HCT116 (cell line): ENCODE data around the gene UPF1. TPM values are rescaled to one million over a fixed set of nuclear protein-coding genes. Genes with fewer than 3 reads are reported as not detected.

Experiments used
- ATAC-seq: fragments of 200-7000 bp; cut with Tn5 transposase; 2 replicates; pipeline ENCODE4 v1.9.1; 2020; ENCODE audit warnings: mild to moderate bottlenecking, moderate library complexity
- BruUV-seq: library from RNA; stranded (reverse); fragments of 400-500 nt; replicated peaks from 2 replicates; lab custom pipeline; 2021; lab: Mats Ljungman, UMichigan
- CTCF ChIA-PET: fragments of 300-600 bp; sonication (Branson Sonifier 250); formaldehyde crosslinking; loops from one replicate; lab custom pipeline; 2021; ENCODE audit warnings: antibody characterized with exemption; lab: Charles Lee
- POLR2A ChIA-PET: fragments of 300-600, 350-600 bp; sonication (Branson Sonifier 250); formaldehyde crosslinking; loops from one replicate; lab custom pipeline; 2021; ENCODE audit warnings: antibody characterized with exemption; lab: Charles Lee
- RAD21 ChIA-PET, 2 experiments: fragments of 300-600 bp; sonication (Branson Sonifier 250); formaldehyde crosslinking; loops; one replicate each; lab custom pipeline; 2023; ENCODE audit warnings: low total read pairs in 2 of 2; ENCODE audit not compliant: uncharacterized antibody in 2 of 2, unreplicated experiment in 2 of 2, low non-redundant PET in 1 of 2; lab: Charles Lee
- DNase-seq: peaks from one replicate; pipeline ENCODE4 v3.0.0-alpha.2; 2010; ENCODE audit warnings: low read depth, low spot score
- H2AFZ ChIP-seq: fragments of 200-600 bp; shearing (Covaris generic), sonication (generic); 2 replicates; pipeline ENCODE4 v1.6.1; 2017; ENCODE audit warnings: low read depth, mixed run types, mixed read lengths, antibody characterized with exemption, low read length; ENCODE audit not compliant: poor library complexity, severe bottlenecking
- H3K27ac ChIP-seq: 2 replicates; pipeline ENCODE4 v1.5.1; 2012; ENCODE audit warnings: low read depth, low read length
- H3K27me3 ChIP-seq: fragments of 200-600 bp; sonication (generic); 2 replicates; pipeline ENCODE4 v1.6.1; 2016; ENCODE audit warnings: mixed run types, low read length, mixed read lengths; ENCODE audit not compliant: insufficient read depth
- H3K36me3 ChIP-seq, 2 experiments: fragments of 200-500 bp in 1 of 2; fragments of 200-600 bp in 1 of 2; sonication (Bioruptor generic) in 1 of 2; sonication (generic) in 1 of 2; 2 replicates each; pipeline versions ENCODE4 v1.5.1 to v1.6.1; 2014 to 2016; ENCODE audit warnings: low read length in 2 of 2, inconsistent platforms in 1 of 2, mixed read lengths in 1 of 2, mixed run types in 1 of 2; ENCODE audit not compliant: insufficient read depth in 2 of 2, control insufficient read depth in 1 of 2
- H3K4me1 ChIP-seq, 2 experiments: fragments of 200-600 bp in 1 of 2; sonication (generic) in 1 of 2; 2 replicates each; pipeline versions ENCODE4 v1.5.1 to v1.6.1; 2012 to 2017; ENCODE audit warnings: low read length in 2 of 2, inconsistent platforms in 1 of 2, mild to moderate bottlenecking in 1 of 2, mixed read lengths in 1 of 2, mixed run types in 1 of 2, moderate library complexity in 1 of 2; ENCODE audit not compliant: insufficient read depth in 2 of 2, control insufficient read depth in 1 of 2
- H3K4me2 ChIP-seq: fragments of 200-600 bp; sonication (generic); 2 replicates; pipeline ENCODE4 v1.6.1; 2017; ENCODE audit warnings: mixed run types, low read length, mixed read lengths
- H3K4me3 ChIP-seq, 2 experiments: fragments of 200-600 bp in 1 of 2; sonication (generic) in 1 of 2; replicated peaks in 1 of 2; 2 replicates each; pipeline ENCODE4 v1.5.1; 2011 to 2016; ENCODE audit warnings: low read length in 2 of 2, control low read depth in 1 of 2, low read depth in 1 of 2, mild to moderate bottlenecking in 1 of 2, mixed read lengths in 1 of 2, mixed run types in 1 of 2
- H3K79me2 ChIP-seq: fragments of 200-600 bp; sonication (generic); 2 replicates; pipeline ENCODE4 v1.6.1; 2017; ENCODE audit warnings: mild to moderate bottlenecking, mixed run types, low read length, moderate library complexity, mixed read lengths; ENCODE audit not compliant: insufficient read depth
- H3K9ac ChIP-seq: fragments of 200-600 bp; sonication (generic); 2 replicates; pipeline ENCODE4 v1.6.1; 2016; ENCODE audit warnings: low read length, mixed read lengths
- H3K9me2 ChIP-seq: fragments of 200-600 bp; sonication (generic), shearing (Covaris generic); 2 replicates; pipeline ENCODE4 v1.6.1; 2017; ENCODE audit warnings: mixed run types, mild to moderate bottlenecking, moderate library complexity; ENCODE audit not compliant: insufficient read depth
- H3K9me3 ChIP-seq, 2 experiments: fragments of 200-500 bp in 1 of 2; fragments of 200-600 bp in 1 of 2; sonication (Bioruptor generic) in 1 of 2; sonication (generic) in 1 of 2; 2 replicates each; pipeline ENCODE4 v1.6.1; 2014 to 2017; ENCODE audit warnings: low read length in 2 of 2, mixed read lengths in 2 of 2, inconsistent platforms in 1 of 2, low read depth in 1 of 2, mild to moderate bottlenecking in 1 of 2, mixed run types in 1 of 2, moderate library complexity in 1 of 2; ENCODE audit not compliant: control insufficient read depth in 1 of 2, insufficient read depth in 1 of 2
- H4K20me1 ChIP-seq: fragments of 200-600 bp; sonication (generic), shearing (Covaris generic); 2 replicates; pipeline ENCODE4 v1.6.1; 2017; ENCODE audit warnings: mixed run types, mild to moderate bottlenecking, moderate library complexity; ENCODE audit not compliant: insufficient read depth
- CEBPB ChIP-seq: IDR thresholded peaks from 2 replicates; pipeline ENCODE4 v1.6.1; 2012; ENCODE audit warnings: low read depth
- POLR2AphosphoS5 ChIP-seq: IDR thresholded peaks from 2 replicates; pipeline ENCODE4 v1.6.1; 2011; ENCODE audit warnings: mild to moderate bottlenecking, low read depth, low read length, moderate library complexity
- SRF ChIP-seq: IDR thresholded peaks from 2 replicates; pipeline ENCODE4 v1.6.1; 2012; ENCODE audit warnings: low read depth
- intact Hi-C: fragments of 100-400 bp; cut with micrococcal nuclease; formaldehyde crosslinking; loops from 2 replicates; pipeline ENCODE4 v1.10.0; 2022
- total RNA-seq: library from RNA; stranded (reverse); gene quantifications from one replicate; pipeline ENCODE4 v1.2.1, GENCODE V29; 2021; ENCODE audit not compliant: unreplicated experiment
- TF ChIP-seq, protein P1 (sequence below), 3 experiments: fragments of 200-600 bp in 1 of 3; sonication (generic) in 1 of 3; IDR thresholded peaks in 2 of 3; conservative IDR thresholded peaks in 1 of 3; 2 replicates each; pipeline ENCODE4 v1.5.1; 2012 to 2017; ENCODE audit warnings: low read depth in 2 of 3, low read length in 2 of 3, antibody characterized with exemption in 1 of 3, borderline replicate concordance in 1 of 3, control low read depth in 1 of 3, mild to moderate bottlenecking in 1 of 3, mixed read lengths in 1 of 3, mixed run types in 1 of 3, moderate library complexity in 1 of 3; ENCODE audit not compliant: insufficient read depth in 1 of 3

Gene UPF1
- total RNA-seq, 1 experiment from 2014 or later: 78.5 TPM

DNA sequence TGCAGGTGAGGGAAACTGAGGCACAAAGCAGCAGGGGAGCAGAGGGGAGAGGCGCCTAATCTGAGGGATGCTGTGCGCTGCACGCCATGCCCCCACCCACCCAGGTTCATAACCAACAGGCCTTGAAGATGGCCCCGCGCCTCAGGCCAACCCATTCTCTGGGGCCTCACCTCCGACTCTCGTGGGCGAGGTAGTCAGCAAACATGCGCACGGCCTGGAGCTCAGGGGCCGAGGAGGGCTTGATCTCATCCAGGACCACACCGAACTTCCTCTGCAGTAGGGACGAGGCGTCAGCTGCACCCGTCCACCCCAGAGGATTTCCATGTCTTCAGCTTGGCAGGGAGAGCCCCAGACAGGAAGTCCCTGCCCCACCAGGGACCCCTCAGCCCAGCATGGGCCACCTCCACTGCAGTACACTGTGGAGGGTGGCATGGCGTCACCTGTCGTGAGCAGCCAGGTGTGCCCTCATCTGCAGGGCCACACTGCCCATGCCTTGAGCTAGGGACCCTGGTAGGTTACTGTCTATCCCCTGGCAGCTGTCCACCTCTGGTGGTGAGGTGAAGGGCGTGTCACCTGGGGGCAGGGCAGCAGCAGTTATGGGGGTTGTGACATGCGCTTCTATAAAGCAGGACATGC lies 79.2 kb downstream of the UPF1 start:
- no peak for DNase-seq
- BruUV-seq: no TSS peak
- no peak for TF ChIP-seq SRF
- TF ChIP-seq, protein P1, sequence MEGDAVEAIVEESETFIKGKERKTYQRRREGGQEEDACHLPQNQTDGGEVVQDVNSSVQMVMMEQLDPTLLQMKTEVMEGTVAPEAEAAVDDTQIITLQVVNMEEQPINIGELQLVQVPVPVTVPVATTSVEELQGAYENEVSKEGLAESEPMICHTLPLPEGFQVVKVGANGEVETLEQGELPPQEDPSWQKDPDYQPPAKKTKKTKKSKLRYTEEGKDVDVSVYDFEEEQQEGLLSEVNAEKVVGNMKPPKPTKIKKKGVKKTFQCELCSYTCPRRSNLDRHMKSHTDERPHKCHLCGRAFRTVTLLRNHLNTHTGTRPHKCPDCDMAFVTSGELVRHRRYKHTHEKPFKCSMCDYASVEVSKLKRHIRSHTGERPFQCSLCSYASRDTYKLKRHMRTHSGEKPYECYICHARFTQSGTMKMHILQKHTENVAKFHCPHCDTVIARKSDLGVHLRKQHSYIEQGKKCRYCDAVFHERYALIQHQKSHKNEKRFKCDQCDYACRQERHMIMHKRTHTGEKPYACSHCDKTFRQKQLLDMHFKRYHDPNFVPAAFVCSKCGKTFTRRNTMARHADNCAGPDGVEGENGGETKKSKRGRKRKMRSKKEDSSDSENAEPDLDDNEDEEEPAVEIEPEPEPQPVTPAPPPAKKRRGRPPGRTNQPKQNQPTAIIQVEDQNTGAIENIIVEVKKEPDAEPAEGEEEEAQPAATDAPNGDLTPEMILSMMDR (IDR thresholded peaks at IDR 0.05 in 2 of 3, conservative IDR thresholded peaks at IDR 0.05 in 1 of 3; ENCODE audit: borderline replicate concordance in 1 of 3, insufficient read depth in 1 of 3, low read depth in 2 of 3, low read length in 2 of 3): no peak
- no peak overlapping the region for H3K4me2 ChIP-seq
- peaks cover 33% of the 10 kb centered on the region for H3K79me2 ChIP-seq
- H2AFZ ChIP-seq: no peak overlapping the region
- no peak overlapping the region for H3K27ac ChIP-seq
- CTCF ChIA-PET: no interaction called here
- intact Hi-C loops: no loop called here
- RAD21 ChIA-PET: no interaction called here
- no peaks in the 10 kb centered on the region for H3K9me2 ChIP-seq
- H3K9ac ChIP-seq: no peak overlapping the region
- POLR2A ChIA-PET: no interaction called here
- H3K27me3 ChIP-seq: no peaks in the 10 kb centered on the region
- no peak overlapping the region for H3K4me3 ChIP-seq
- H3K4me1 ChIP-seq: peaks cover 0 to 4% of the 10 kb centered on the region in 2 experiments; a peak in 1 of 4 replicates
- no peaks in the 10 kb centered on the region for H3K9me3 ChIP-seq
- H4K20me1 ChIP-seq: no peaks in the 10 kb centered on the region
- ATAC-seq: no peak
- peaks cover 0 to 4% of the 10 kb centered on the region in 2 experiments; a peak in 3 of 4 replicates for H3K36me3 ChIP-seq

- CTCF ChIA-PET: no interaction called here
- Histone ChIP-seq H3K4me1 (peaks cover 9 to 10% of the 10 kb centered on the region in 2 experiments), H3K4me3 (no peak overlapping the region), H3K27me3 (no peaks in the 10 kb centered on the region), H3K36me3 (peaks cover 0 to 4% of the 10 kb centered on the region in 2 experiments; a peak in 2 of 4 replicates), H2AFZ (no peak overlapping the region), H4K20me1 (no peaks in the 10 kb centered on the region), H3K79me2 (peaks cover 51% of the 10 kb centered on the region), H3K27ac (no peak overlapping the region), H3K4me2 (no peak overlapping the region), H3K9me3 (no peaks in the 10 kb centered on the region), H3K9ac (no peak overlapping the region), H3K9me2 (no peaks in the 10 kb centered on the region)
- intact Hi-C loops: no loop called here
- BruUV-seq: no TSS peak
- ATAC-seq (no peak), DNase-seq (no peak)
- TF ChIP-seq POLR2AphosphoS5 (no peak), CEBPB (no peak)
- POLR2A ChIA-PET: no interaction called here
- RAD21 ChIA-PET: no interaction called here
Observed at GRCh38 chr19:18912933-18913332, 81.2 kb downstream of the UPF1 start.
